Tibial artery (tissue), 4 donors: Measurements from ENCODE around the gene PLSCR3.
"Not testable (repeated sequence)": the region's sequence is repeated elsewhere in the genome, so short reads cannot be mapped to it uniquely, and the experiment has no call there.

Source experiments
- DNase-seq, 2 donors: peaks; one replicate each; pipeline ENCODE4 v3.0.0-alpha.2; 2019
- H3K27ac ChIP-seq, 2 donors: fragments of 200-600 bp; sonication (generic) in 1 of 2; 1 replicate in 1 of 2; 2 replicates in 1 of 2; pipeline ENCODE4 v1.5.1; 2018 to 2019; ENCODE audit warnings: mild to moderate bottlenecking in 1 of 2
- H3K27me3 ChIP-seq, 2 donors: fragments of 200-600 bp; sonication (generic) in 1 of 2; one replicate each; pipeline versions ENCODE4 v1.5.1 to v1.6.0; 2016 to 2019
- H3K36me3 ChIP-seq, 3 donors: fragments of 200-600 bp; sonication (generic) in 2 of 3; one replicate each; pipeline ENCODE4 v1.5.1; 2016 to 2019; ENCODE audit warnings: mild to moderate bottlenecking in 2 of 3
- H3K4me1 ChIP-seq, 4 donors: fragments of 200-600 bp; sonication (generic) in 2 of 4; 1 replicate in 3 of 4; 2 replicates in 1 of 4; pipeline ENCODE4 v1.5.1; 2016 to 2019
- H3K4me3 ChIP-seq, 2 donors: fragments of 200-600 bp; sonication (generic) in 1 of 2; 1 replicate in 1 of 2; 2 replicates in 1 of 2; pipeline ENCODE4 v1.5.1; 2018 to 2019; ENCODE audit warnings: mild to moderate bottlenecking in 2 of 2
- H3K9me3 ChIP-seq, 3 donors: fragments of 200-600 bp; sonication (generic) in 1 of 3; one replicate each; pipeline ENCODE4 v1.5.1; 2016 to 2019
- CTCF ChIP-seq, 2 experiments: fragments of 200-600 bp in 1 of 2; fragments of 450-650 bp in 1 of 2; IDR thresholded peaks; one replicate each; pipeline ENCODE4 v1.5.1; 2017 to 2019; ENCODE audit warnings: antibody characterized with exemption in 2 of 2, mild to moderate bottlenecking in 1 of 2, moderate library complexity in 1 of 2
- intact Hi-C: fragments of 100-400 bp; cut with DNase I; formaldehyde crosslinking; loops from one replicate; pipeline ENCODE4 v1.15.0; 2023; ENCODE audit warnings: low total_unique reads

Gene PLSCR3

GRCh38 chr17:7369825-7370224 lies 24.5 kb downstream of the PLSCR3 start:
- intact Hi-C loops = no loop called here
- peaks cover 0 to 24% of the 10 kb centered on the region in 2 donors for H3K27me3 ChIP-seq
- H3K27ac ChIP-seq = no peak overlapping the region
- no peak overlapping the region for H3K4me3 ChIP-seq
- TF ChIP-seq CTCF (IDR thresholded peaks at IDR 0.05) = no peak
- no peak for DNase-seq
- no peaks in the 10 kb centered on the region for H3K4me1 ChIP-seq
- no peaks in the 10 kb centered on the region for H3K36me3 ChIP-seq
- H3K9me3 ChIP-seq = no peaks in the 10 kb centered on the region

- DNase-seq, H3K4me3 ChIP-seq, H3K4me1 ChIP-seq, H3K27ac ChIP-seq, intact Hi-C loops, H3K36me3 ChIP-seq, H3K9me3 ChIP-seq: not testable (repeated sequence)
- peaks cover 0 to 20% of the 10 kb centered on the region in 2 donors for H3K27me3 ChIP-seq
Measured at GRCh38 chr17:7368599-7368994, 25.7 kb downstream of the PLSCR3 start.

- no peaks in the 10 kb centered on the region for H3K9me3 ChIP-seq
- no peaks in the 10 kb centered on the region for H3K4me1 ChIP-seq
- no peak for DNase-seq
- H3K27me3 ChIP-seq = peaks cover 0 to 18% of the 10 kb centered on the region in 2 donors
- no peak overlapping the region for H3K27ac ChIP-seq
- intact Hi-C loops = no loop called here
- H3K36me3 ChIP-seq = no peaks in the 10 kb centered on the region
- no peak for TF ChIP-seq CTCF (IDR thresholded peaks at IDR 0.05)
- no peak overlapping the region for H3K4me3 ChIP-seq
Measured at GRCh38 chr17:7367918-7368598, 26.3 kb downstream of the PLSCR3 start.

GRCh38 chr17:7367083-7367482 lies 27.2 kb downstream of the PLSCR3 start:
- Histone ChIP-seq H3K4me3 (no peak overlapping the region), H3K9me3 (no peaks in the 10 kb centered on the region), H3K27me3 (peaks cover 0 to 16% of the 10 kb centered on the region in 2 donors), H3K36me3 (no peaks in the 10 kb centered on the region), H3K27ac (no peak overlapping the region), H3K4me1 (no peaks in the 10 kb centered on the region)
- TF ChIP-seq CTCF (IDR thresholded peaks at IDR 0.05) = no peak
- no peak for DNase-seq
- intact Hi-C loops = no loop called here

- H3K4me1 ChIP-seq, H3K36me3 ChIP-seq, DNase-seq, H3K9me3 ChIP-seq, H3K27ac ChIP-seq, intact Hi-C loops, H3K4me3 ChIP-seq: not testable (repeated sequence)
- peaks cover 0 to 16% of the 10 kb centered on the region in 2 donors for H3K27me3 ChIP-seq
Measured at GRCh38 chr17:7365963-7366362, 28.4 kb downstream of the PLSCR3 start.

- Histone ChIP-seq H3K36me3 (no peaks in the 10 kb centered on the region), H3K9me3 (no peaks in the 10 kb centered on the region), H3K27ac (no peak overlapping the region), H3K4me3 (no peak overlapping the region), H3K27me3 (peaks cover 0 to 3% of the 10 kb centered on the region in 2 donors), H3K4me1 (no peaks in the 10 kb centered on the region)
- intact Hi-C loops = no loop called here
- no peak for DNase-seq
- no peak for TF ChIP-seq CTCF (IDR thresholded peaks at IDR 0.05)
Measured at GRCh38 chr17:7363311-7363710, 31.0 kb downstream of the PLSCR3 start.

GRCh38 chr17:7361906-7362305 lies 32.4 kb downstream of the PLSCR3 start:
- no peaks in the 10 kb centered on the region for H3K36me3 ChIP-seq
- intact Hi-C loops = no loop called here
- no peak overlapping the region for H3K4me3 ChIP-seq
- H3K27me3 ChIP-seq = peaks cover 0 to 3% of the 10 kb centered on the region in 2 donors
- peaks cover 0 to under 1% (median 0%) of the 10 kb centered on the region in 4 donors for H3K4me1 ChIP-seq
- no peak overlapping the region for H3K27ac ChIP-seq
- TF ChIP-seq CTCF (IDR thresholded peaks at IDR 0.05) = no peak
- DNase-seq = no peak
- no peaks in the 10 kb centered on the region for H3K9me3 ChIP-seq
